AML-193 (cell line): ENCODE results near the gene SCAF11.
"Not testable (repeated sequence)": the region's sequence is repeated elsewhere in the genome, so short reads cannot be mapped to it uniquely, and the experiment has no call there.

Experiments
- DNase-seq, 2 experiments: peaks; one replicate each; lab custom pipeline; 2025; lab: John Stamatoyannopoulos, UW

The SCAF11 gene, protein sequence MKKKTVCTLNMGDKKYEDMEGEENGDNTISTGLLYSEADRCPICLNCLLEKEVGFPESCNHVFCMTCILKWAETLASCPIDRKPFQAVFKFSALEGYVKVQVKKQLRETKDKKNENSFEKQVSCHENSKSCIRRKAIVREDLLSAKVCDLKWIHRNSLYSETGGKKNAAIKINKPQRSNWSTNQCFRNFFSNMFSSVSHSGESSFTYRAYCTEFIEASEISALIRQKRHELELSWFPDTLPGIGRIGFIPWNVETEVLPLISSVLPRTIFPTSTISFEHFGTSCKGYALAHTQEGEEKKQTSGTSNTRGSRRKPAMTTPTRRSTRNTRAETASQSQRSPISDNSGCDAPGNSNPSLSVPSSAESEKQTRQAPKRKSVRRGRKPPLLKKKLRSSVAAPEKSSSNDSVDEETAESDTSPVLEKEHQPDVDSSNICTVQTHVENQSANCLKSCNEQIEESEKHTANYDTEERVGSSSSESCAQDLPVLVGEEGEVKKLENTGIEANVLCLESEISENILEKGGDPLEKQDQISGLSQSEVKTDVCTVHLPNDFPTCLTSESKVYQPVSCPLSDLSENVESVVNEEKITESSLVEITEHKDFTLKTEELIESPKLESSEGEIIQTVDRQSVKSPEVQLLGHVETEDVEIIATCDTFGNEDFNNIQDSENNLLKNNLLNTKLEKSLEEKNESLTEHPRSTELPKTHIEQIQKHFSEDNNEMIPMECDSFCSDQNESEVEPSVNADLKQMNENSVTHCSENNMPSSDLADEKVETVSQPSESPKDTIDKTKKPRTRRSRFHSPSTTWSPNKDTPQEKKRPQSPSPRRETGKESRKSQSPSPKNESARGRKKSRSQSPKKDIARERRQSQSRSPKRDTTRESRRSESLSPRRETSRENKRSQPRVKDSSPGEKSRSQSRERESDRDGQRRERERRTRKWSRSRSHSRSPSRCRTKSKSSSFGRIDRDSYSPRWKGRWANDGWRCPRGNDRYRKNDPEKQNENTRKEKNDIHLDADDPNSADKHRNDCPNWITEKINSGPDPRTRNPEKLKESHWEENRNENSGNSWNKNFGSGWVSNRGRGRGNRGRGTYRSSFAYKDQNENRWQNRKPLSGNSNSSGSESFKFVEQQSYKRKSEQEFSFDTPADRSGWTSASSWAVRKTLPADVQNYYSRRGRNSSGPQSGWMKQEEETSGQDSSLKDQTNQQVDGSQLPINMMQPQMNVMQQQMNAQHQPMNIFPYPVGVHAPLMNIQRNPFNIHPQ (N-terminal part only)

DNA sequence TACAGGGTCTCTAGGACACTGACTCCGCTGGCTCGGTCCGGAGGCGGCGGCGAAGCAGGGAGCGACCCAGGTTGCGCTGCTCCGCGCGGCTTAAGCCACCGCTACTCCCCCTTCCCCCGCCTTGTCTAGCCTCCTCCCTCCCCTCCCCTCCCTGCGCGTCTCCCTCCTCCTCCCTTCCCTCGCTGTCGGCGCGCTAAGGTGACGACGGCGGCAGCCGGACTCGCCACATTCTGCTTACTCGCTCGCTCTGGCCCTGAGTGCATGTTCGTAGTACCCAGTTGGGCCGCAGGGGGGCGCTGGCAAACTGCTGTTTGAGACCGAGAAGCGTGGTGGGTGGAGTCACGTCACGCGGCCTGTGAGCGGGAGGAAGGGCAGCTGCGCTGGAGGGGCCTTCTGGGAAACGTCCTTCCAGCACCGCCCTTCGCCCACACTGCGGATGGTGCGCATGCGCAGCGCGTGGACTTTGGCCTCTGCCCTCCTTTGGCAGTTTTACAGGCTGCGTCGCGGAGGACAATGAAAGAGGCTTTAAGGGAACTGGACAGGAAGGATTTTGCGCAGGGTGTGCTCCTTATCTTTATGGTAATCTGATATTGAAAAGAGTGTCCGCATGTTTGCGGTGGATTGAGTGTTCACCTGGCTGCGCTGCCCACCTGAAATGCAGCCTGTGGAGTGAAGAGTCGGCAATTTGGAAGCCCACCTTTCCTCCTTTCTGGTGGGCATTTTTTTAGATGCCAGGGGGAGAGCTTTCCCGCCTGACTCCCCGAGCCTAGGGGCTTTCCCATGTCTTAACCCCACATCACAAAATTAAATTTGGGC lies at the start of gene SCAF11:
TSS of gene SCAF11 (minus strand) at position 107 of the 816 bp plus-strand sequence. CDS start 26,407 bp downstream, outside the sequence.
- peak; percentile 95 to 96 for DNase-seq

DNA sequence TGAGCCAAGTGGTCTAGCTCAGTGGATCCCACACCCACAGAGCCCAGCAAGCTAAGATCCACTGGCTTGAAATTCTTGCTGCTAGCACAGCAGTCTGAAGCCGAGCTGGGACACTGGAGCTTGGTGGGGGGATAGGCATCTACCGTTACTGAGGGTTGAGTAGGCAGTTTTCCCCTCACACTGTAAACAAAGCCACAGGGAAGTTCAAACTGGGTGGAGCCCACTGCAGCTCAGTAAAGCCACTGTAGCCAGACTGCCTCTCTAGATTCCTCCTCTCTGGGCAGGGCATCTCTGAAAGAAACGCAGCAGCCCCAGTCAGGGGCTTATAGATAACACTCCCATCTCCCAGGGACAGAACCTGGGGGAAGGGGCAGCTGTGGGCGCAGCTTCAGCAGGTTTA lies 46.7 kb upstream of the SCAF11 start:
- not testable (repeated sequence) for DNase-seq

DNA sequence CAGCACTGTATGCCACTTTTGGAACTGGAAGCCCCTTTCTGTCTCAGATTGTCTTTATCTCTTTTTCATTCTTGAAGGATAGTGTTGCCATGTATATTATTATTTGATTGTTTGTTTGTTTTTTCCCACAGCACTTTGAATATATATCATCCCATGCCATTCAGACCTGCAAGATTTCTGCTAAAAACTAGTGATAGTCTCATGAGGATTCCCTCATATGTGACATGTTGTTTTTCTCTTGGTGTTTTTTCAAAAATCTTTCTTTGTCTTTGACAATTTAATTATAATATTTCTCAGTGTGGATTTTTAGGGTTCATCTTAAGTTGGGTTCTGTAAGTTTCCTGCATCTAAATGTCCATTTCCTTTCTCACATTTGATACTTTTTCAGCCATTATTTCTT lies 36.8 kb upstream of the SCAF11 start:
- no peak for DNase-seq

DNA sequence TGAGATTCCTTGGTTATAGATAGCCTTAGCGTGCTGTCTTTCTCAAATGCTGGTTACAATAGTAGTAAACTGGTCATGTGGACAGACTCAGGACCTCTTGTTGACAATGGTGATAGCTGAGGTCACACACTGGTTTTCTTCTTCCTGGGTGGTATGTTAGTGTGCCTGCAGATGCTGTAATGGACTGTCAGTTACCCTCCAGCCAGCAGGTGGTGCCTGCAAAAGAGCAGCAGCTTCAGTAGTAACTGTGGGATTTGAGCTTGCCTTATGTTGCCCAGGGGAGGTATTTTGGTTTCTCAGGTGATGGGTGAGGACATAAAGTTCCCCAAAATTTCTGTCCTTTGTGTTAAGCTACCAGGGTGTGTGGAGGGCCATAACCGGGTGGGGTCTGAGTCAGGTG lies 33.7 kb upstream of the SCAF11 start:
- DNase-seq, result no peak

DNA sequence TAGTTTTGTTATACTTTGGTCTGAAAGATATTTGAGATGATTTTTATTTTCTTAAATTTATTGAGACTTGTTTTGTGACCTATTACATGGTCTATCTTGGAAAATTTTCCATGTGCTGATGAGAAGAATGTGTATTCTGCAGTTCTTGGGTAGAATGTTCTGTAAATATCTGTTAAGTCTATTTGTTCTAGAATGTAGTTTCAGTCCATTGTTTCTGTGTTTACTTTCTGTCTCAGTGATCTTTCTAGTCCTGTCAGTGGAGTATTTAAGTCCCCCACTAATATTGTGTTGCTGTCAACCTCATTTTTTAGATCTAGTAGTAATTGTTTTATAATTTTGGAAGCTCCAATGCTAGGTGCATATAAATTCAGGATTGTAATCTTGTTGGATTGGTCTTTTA lies 30.4 kb upstream of the SCAF11 start:
- no peak for DNase-seq

DNA sequence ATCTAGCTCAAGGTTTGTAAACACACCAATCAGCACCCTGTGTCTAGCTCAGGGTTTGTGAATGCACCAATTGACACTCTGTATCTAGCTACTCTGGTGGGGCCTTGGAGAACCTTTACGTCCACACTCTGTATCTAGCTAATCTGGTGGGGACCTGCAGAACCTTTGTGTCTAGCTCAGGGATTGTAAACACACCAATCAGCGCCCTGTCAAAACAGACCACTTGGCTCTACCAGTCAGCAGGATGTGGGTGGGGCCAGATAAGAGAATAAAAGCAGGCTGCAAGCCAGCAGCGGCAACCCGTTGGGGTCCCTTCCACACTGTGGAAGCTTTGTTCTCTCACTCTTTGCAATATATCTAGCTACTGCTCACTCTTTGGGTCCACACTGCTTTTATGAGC lies 28.3 kb upstream of the SCAF11 start:
- DNase-seq, result not testable (repeated sequence)

DNA sequence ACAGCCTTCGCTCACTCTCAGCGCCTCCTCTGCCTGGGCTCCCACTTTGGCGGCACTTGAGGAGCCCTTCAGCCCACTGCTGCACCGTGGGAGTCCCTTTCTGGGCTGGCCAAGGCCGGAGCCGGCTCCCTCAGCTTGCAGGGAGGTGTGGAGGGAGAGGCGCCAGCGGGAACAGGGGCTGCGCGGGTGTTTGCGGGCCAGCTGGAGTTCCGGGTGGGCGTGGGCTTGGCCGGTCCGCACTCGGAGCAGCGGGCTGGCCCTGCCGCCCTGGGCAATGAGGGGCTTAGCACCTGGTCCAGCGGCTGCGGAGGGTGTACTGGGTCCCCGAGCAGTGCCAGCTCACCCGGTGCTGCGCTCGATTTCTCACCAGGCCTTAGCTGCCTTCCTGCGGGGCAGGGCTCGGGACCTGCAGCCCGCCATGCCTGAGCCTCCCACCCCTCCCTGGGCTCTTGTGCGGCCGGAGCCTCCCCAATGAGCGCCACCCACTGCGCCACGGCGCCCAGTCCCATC lies 27.5 kb upstream of the SCAF11 start:
- DNase-seq, result not testable (repeated sequence)

DNA sequence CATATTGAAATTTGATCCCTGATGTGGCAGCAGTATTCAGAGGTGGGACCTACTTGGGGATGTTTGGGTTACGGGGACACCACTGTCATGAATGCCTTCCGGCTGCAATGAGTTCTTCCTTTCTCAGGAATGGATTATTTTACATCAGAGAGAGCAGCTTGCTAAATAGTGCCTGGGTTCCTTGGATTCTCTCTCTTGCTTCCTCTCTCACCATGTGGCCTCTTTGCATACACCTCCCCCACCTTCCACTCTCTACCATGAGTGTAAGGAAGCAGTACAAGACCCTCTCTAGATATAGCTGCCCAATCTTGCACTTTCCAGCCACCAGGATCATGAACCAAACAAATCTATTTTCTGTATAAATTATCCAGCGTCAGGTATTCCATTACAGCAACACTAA lies 15.4 kb upstream of the SCAF11 start:
- no peak for DNase-seq

DNA sequence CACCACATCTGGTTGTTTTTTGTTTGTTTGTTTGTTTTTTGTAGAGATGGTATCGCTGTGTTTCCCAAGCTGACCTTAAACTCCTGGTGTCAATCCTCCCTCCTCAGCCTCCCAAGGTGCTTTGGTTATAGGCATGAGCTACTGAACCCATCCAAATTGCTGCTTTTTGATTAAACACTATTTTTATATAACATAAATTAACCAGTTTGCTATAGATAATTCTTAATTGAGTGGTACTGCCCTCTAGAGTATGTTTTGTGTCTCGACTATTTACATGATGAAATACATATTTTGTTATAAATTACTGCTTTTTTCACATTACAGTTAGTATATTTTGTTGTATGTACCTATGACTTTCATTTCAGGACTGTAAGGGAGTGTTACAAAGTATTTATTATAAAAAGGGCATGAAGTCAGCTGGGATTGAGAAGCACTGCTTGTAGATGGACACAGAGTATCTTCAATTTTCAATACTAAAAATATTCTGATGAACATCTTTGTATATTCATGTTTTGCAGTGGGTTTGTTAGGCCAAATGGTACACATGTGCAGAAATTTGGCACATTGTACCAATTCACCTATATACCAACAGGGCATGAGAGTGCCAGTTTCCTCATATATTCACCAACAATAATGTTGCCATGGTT lies 14.9 kb upstream of the SCAF11 start:
- DNase-seq, result peak; percentile 30 to 47

DNA sequence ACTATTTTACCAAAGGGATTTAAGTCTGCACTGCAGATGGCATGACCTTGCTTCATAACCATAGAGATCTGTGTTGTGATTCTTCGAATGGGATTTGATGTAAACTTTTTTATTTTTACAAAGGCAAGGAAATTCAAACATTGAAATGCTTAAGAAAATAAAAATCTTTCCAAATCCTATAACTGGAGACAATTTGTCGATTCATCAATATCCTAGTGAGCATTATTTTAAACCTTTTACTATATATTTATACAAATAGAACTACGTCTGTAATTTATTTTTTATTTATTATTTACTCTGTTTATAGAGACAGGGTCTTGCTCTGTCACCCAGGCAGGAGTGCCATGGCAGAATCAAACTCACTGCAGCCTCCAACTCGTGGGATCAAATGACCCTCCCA lies 14.3 kb upstream of the SCAF11 start:
- no peak for DNase-seq

DNA sequence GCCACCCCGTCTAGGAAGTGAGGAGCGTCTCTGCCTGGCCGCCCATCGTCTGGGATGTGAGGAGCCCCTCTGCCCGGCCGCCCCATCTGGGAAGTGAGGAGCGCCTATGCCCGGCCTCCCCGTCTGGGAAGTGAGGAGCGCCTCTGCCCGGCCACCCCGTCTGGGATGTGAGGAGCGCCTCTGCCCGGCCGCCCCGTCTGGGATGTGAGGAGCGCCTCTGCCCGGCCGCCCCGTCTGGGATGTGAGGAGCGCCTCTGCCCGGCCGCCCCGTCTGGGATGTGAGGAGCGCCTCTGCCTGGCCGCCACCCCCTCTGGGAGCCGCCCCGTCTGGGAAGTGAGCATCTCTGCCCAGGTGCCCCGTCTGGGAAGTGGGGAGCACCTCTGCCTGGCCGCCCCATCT lies 9.7 kb upstream of the SCAF11 start:
- not testable (repeated sequence) for DNase-seq

DNA sequence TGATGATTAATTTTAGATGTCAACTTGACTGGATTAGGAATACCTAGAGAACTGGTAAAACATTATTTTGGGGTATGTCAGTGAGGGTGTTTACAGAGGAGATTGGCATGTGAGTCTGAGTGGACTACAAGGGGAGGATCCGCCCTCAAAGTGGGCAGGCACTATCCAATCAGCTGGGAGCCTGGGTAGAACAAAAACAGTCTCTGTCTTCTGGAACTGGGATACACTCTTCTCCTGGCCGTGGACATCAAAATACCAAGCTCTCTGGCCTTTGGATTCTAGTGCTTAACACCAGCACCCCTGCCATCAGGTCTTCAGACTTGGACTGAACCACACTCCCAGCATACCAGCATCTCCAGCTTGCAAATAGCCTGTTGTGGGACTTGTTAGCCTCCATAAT lies 4.4 kb upstream of the SCAF11 start:
- no peak for DNase-seq

DNA sequence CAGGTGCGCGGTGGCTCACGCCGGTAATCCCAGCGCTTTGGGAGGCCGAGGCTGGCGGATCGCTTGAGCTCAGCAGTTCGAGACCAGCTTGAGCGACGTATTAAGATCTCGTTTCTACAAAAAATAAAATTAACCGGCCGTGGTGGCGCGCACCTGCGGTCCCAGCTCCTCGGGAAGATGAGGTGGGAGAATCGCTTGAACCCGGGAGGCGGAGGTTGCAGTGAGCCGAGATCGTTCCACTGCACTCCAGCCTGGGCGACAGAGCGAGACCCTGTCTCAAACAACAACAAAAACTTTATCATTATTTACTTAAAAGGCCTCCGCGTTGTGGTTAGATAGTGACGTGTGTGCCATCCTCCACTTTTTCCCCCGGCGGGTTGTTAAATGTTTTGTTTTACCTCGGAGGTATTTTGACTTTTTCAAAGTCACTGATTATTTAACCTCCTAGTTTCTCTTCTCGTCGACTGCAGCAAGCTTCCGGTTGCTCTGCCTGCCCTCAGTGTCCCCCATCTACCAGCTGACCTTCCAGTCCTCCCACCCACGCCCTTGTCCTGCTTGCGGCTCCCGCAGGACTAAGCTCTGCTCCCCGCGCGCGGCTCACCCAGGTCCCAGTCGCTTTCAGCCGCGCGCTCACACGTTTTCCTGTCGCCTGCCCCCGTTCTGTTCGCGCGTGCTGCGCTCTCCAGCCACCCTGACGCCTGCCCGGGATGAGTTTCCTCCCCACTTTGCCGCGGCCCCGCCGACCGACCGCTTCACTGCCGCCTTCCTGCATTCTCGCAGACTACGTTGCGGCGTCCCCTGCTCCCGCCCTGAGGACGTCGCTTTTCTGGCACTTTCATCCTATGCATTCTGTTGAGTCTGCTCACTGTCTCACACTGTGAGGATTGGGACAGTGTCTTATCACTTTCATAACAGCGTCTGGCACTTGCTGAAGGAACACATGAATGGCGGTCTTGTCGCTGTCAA lies 1.2 kb upstream of the SCAF11 start:
- DNase-seq, result peak; percentile 78 to 85

DNA sequence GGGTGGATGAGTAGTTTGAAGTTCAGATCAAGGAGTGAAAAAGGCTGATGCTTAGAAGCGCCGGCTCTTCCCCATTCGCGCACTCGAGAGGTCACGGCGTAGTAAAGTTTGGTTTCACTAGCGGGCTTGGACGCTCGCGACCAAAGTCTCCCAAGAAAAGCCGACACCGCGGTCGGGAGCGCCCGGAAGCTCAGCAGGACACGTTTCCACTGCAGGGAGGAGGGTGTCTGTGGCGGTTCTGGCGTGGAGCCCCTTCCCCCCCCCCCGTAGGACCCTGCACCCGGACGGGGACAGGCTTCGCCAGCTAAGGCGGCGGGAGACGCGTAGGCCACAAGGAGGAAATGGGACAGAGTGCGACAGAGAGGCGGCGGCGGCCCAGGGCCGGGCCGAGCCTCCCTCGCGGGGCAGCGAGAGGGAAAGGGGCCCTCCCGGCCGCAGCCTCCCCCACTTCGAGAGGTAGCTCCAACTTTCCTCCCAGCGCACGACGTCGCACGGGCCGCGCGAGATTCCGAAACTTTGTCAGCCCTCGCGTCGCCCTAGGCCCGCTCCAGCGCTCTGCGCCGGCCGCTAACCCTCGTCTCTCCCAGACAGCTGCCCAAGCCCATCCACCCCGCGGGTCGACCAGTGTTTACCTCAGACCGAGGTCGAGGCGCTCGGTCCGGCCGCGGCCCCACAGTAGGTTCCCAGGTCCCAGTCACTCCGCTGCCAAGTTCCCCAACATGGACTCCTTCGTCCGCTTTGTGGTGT lies 480 bp downstream of the SCAF11 start:
- peak; percentile 62 to 71 for DNase-seq

DNA sequence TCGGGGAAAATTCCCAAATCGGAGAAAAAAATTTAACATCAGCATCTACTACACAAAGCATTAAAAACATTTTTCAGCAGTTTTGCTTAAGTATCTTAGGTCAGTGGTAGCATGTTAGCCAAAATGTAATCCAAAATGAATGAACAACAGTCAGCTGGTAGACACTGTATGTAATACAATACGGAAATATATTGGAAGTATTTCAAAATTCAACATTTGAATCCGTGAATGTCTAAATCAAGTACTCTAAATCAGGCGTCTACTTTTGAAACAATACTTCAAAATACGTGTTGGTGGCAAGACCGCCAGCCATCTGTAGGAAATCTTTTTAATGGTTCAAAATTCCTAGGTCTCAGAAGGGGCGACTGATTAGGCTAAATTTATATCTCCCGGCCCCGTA lies 1.1 kb downstream of the SCAF11 start:
- no peak for DNase-seq

DNA sequence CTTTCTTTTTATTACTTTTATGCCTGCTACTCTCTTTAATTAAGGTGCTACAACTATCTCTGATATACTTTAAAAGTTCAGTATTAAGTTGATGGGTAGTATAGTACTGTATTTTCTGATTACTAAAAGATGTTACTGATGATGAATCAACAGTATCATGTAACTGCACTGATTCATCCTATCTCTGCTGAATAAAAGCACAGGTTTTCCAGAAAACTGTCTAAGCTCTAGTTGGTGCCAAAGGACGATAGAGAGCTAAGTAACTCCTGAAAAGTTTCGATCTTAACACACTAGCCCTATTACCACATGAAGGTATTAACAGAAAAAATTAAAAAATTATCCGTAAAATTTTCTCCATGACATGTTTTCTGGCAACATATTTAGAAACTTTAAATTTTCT lies 2.1 kb downstream of the SCAF11 start:
- no peak for DNase-seq

DNA sequence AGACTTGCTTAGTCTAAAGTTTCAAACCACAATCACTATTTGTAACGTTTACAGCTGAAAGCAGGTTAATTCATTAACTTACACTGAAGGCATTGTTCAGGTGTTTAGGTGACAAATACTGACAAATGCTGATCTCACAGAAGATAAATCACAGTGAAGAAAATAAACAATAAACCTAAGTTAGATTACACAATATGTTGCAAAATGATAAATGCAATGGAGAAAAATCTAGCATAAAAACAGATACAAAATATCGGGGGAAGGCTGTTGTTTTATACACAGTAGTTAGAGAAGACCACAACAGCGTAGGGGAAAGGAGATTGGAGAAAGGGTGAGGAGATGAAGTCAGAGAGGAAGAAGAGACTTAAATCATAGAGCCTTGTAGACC lies 3.0 kb downstream of the SCAF11 start:
- no peak for DNase-seq

DNA sequence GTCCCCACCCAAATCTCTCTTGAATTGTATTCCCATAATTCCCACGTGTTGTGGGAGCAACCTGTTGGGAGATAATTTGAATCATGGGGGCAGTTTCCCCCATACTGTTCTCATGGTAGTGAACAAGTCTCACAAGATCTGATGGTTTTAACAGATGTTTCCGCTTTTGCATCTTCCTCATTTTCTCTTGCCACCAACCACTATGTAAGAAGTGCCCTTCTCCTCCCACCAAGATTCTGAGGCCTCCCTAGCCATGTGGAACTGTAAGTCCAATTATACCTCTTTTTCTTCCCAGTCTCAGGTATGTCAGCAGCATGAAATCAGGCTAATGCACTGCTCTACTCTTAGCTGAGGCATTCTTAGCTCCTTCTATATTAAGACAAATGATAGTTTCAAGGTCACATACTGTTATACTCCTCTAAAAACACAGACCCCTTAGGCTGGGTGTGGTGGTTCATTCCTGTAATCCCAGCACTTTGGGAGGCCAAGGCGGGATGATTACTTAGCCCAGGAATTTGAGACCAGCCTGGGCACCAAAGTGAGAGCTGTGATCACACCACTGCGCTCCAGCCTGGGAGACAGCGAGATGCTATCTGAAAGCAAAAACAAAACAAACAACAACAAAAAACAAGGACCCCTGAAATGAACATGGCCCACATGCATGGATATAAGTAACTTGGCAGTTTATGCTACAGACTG lies 3.6 kb downstream of the SCAF11 start:
- DNase-seq, result peak; percentile 82
